GF-D8 (cell line): ENCODE measurements around the gene STARD13.
"Not testable (repeated sequence)": the region's sequence is repeated elsewhere in the genome, so short reads cannot be mapped to it uniquely, and the experiment has no call there.

Experiments
- DNase-seq: peaks from one replicate; lab custom pipeline; 2025; lab: John Stamatoyannopoulos, UW

The STARD13 gene

DNA sequence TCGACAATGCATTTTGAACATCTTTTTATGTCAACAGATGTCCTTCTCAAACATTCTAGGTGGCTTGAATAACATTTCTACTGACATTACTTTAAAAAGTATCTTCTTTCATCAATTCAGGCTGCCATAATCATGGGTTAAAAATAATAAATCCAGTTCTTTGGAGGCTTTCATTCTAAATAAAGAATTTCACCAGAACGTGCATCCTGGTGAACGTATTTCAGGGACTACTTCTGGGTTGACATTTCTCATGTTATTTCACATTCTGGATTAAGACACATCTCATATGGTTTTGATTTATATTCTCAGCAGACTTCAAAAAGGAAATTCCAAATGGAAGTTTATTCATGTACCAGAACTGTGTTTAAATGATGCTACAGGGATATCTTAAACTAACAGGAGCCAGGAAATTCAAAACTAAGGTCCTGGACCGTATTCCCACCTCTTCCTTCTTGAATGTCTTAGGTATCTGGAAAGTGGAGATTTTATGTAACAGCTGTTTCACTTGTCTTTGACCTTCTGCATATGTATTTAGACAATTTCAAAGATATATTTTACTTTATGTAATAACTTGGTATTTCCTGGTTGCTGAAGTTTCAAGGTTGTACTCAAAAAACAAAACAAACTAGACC, 107.2 kb downstream of the STARD13 start:
- no peak for DNase-seq

DNA sequence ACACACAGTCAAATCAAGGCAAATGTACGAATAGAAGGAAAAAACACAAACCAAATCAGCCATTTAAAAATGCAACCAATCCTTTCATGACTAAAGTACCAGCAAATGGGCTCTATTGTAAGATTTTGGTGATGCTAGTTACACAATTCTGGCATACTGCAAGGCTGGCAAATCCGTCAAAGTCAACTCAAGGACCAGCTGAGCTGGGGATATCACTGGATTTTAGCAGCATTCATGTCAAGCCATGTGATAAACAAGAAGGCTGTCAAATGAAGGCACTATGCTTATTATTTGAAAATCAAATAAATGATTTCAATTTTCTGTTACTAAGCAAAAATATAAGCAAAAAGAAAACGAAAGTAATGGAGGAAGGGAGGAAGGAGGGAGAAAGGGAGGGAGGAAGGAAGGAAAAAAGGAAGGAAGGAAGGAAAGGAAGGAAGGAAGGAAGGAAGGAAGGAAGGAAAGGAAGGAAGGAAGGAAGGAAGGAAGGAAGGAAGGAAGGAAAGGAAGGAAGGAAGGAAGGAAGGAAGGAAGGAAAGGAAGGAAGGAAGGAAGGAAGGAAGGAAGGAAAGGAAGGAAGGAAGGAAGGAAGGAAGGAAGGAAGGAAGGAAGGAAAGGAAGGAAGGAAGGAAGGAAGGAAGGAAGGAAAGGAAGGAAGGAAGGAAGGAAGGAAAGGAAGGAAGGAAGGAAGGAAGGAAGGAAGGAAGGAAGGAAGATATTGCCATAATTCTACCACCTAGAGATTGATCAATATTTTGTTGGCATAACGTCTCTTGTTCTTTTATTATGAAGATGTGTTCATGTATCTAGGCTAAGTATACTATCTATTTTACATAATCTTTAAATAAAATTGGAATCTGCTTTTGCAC, 108.0 kb downstream of the STARD13 start:
- DNase-seq: not testable (repeated sequence)

DNA sequence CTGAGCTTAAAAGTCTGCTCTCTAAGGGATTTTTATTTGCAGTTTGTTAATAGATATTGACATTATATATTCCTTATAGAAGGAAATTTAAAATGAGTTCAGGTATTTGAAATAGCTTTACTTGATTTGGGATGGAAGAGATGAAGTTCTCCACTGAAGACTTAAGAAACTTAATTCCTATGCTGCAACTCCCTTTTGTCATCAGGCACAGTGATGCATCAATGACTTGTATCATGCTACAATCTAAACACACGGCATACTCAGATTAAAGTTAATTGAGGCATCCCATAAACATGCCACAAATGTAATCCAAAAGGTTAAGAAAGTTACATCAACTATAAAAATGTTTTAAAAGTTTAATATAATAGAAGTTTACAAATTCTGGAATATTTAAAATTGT, 109.0 kb downstream of the STARD13 start:
- DNase-seq: no peak

DNA sequence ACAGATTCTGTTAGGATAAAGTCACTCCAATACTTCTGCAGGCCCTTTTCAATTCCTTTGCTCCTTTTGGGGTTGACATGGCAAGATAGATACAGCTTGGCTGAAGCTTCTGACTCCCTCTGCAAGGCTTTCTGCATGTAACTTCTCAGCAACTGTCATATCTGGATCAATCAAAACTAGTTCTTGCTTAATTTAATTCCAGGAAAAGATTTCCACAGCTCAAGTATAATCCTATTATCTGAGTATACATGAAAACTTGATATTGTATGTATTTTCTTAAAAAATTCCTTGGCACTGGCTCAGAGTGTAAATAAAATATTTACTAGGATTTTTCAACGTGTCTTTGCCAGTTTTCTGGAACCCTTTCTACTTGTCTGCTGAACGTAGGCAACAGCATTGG, 109.6 kb downstream of the STARD13 start:
- DNase-seq: no peak

DNA sequence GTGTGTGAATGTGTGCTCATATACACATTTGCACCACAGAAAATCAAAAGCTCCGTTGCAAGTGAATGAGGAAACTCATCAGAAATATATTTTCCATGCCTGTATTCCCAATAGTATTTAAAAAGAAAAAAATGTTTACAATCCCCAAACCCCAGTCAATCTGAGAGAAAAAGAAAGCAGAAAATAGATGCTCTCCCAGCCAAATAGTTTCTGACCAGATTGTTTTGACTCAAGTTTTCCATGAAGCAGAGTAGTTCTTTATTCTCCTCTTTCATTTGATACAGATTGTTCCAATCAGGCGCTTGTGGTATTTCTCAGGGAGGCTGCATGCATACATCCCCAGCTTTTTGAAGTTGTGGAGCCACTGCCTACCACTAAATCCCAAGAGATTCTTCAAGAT, 110.6 kb downstream of the STARD13 start:
- no peak for DNase-seq

DNA sequence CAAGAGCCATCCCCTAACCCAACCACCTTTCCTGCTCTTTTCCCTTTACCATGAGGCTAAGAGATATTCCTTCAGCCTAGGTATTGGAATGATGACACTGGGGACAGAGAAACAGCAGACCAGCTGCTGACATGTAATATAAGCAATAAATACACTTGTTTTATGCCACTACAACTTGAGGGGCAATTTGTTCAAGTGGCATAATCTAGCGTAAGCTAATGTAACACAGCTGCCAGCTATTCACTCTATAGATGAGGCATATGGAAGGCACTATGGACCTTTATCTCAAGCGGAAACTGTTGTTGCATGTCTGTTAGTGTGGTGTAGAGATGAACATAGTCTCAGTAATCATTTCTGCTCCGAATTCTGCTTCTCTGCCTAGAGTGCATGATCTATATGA, 111.1 kb downstream of the STARD13 start:
- DNase-seq: no peak

DNA sequence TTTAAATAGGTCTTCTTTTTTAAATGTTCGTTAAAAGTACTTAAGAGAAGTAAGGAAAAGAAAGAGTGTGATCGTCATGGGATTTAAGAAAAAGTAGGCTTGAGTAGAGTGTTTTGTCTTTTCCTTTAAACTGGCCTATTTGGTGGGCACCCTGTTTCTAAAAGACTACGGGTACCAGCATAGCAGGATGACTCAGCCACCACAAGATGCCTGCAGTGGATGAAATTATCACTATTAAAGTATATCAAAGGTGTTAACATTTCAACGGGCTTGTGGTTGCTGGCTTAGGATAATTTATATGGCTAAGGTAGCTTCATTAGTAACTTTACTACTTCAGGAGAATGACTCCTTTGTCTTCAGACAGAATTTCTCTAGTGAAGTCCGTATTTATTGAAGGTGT, 112.6 kb downstream of the STARD13 start:
- DNase-seq: no peak

DNA sequence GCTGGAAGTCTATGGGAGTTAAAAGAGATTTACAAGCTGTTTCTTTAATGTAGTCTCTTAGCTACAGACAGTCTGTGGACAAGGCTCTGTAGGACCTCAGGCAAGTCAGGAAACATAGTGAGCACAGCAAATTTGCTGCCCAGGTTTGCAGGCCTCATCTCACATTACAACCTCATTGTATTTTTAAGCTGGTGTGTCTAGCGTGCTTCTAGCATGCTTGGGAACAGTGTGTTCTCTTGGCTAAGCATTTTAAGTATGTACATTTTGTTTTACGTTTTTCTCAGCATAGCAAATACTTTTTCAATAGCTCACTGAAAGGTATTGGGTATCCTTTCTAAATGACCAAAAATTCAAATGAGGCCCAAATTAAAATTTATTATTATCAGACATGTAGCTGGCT, 113.2 kb downstream of the STARD13 start:
- no peak for DNase-seq

DNA sequence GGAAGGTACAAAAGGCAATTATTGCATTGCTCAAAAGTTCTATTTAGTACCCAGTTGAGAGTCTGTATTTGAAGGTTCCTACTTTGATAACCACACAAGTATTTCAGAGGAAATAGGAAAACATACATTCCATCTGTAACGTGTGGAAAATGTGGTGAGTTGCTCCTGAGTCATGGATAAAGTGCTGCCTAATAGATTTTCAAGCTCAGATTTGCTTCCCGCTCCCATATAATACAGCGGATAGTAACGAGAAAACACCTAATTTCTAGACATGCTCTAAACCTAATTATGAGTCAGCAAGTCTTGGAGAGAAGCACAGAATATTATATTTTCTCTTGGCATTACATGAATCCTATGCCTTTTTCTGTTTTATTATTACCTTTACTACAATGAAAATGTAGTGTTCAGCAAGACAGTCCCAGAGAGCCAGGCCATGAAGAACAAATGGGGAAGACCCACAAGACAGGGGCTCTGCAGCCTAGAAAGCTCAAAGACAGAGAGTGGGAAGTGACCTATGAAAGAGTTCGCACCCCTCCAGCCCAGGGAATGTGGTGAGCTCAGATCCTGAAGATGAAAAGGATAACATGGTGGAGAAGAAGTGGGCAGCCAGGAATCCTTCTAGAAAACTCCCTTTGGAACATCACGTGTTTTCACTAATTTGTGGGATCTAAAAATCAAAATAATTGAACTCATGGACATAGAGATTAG, 116.1 kb downstream of the STARD13 start:
- no peak for DNase-seq

DNA sequence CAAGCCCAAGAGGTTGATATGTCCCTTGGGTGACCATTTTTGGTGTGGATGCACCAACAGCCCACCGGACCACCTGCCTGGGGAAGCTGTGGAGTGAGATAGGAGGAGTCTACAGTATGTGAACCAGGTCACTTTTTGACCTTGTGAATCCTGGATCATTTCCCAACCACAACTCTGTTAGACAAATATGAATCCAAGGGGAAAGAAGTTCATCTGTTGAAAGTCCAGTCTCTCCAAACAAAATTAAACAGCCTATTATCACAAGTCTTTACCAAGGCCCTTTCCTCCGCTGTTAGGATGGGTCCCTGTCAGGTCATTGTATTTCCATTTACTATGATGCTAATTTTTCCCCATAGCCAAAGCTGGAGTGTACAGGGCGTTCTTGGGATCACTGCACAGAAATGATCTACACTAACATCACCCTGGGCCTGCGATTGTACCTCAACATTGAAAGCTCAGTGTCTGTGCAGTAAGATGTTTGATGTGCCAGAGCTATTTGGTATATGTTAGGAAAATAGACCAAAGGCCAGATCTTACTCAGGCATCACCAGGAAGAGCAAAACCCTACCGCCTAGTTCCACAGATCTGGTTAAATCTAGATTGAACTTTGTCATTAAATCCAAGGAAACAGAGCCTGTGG, 117.1 kb downstream of the STARD13 start:
- no peak for DNase-seq

DNA sequence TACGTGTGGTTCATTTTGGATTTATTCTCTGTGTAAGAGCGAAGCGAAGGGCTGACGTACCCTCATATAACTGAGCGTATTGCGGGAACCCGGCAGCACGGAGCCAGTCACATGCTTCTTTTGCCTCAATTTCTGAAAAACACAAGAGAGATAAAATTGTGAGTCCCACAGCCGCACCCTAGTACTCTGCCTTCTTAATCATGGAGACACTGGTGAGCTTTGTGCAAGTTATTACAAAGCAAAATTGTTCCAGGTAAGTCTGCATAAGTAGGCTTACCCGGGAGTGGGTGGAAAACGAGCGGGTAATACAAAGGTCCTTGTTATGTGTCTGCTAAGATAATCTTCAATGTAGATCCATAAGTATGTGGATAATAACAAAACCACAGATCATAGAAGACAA, 118.1 kb downstream of the STARD13 start:
- no peak for DNase-seq

DNA sequence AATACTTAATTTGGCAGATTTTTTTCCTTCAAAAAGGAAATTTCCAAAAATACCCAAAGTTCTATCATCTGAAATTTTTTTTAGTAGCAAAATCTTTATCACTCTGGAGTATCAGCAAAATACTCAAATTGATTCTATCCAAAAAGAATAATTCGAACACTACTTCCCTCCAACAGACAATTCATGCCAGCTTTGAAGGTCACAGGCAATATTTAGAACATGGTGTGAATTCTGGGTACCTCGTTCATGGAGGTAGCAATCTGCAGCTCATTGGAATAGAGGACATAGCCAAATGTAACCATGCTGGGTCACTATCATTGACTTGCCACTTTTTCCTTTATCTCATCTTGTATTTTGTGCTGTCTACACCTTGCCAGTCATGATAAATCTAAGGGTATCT, 119.8 kb downstream of the STARD13 start:
- DNase-seq: no peak

DNA sequence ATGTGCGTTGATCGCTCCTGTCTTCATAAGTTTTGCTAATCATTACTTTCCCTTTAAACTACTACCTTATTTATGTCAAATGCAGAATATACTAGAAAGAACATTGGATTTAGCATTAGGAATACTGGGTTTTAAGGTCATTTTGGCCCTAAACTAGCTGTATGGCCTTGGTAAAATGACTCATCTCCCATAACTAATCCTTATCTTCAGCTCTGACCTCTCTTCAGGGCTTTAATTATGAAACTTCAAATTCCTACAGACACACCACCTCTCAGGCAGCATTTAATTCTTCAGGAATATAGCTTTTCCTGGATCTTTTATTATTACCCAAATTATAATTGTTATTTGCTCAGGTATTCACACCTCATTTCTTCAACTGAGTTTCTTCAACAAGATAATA, 121.2 kb downstream of the STARD13 start:
- DNase-seq: no peak

DNA sequence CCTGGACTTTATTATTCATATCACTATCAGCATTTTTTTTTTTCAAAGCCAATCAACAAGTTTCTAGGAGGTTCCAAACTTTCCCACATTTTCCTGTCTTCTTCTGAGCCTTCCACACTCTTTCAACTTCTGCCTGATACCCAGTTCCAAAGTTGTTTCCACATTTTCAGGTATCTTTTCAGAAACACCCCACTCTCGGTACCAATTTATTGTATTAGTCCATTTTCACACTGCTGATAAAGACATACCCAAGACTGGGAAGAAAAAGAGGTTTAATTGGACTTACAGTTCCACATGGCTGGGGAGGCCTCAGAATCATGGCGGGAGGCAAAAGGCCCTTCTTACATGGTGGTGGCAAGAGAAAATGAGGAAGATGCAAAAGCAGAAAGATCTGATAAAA, 122.8 kb downstream of the STARD13 start:
- DNase-seq: not testable (repeated sequence)

DNA sequence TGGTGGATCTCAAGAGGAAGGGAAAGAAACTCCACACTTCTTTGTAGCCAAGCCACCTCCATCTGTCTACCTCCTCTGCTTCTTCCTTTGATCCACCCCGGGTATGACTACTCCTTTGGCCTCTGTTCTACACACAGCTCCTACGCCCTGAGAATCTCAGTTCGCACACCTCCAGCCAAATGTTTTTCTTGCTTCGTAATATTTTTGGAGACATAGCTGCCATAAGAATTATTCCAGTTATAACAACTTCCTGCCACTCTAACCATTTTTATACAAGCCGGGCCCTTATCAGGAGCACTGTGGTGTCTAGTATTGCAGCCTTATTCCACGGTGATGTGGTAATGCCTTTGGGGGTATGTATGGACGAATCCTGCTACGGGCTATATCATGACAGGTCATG, 126.7 kb downstream of the STARD13 start:
- no peak for DNase-seq

DNA sequence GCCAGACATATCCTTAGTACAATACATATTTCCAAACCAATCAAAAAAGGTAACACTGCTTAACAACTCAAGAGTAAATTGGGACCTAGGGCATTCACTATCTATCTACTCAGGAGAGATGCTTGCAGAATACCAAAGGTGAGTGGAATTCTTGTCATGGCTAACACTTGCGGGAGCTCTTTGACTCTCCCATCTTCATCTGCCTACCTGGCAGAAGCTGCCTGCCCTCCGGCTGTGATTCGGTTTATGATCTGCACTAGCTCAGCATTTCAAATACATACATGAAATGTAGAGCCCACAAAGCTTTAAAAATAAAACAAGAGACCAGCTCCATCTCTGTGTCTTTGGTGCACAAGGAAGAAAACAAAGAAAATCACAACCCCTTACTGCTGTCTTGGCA, 127.3 kb downstream of the STARD13 start:
- DNase-seq: no peak

DNA sequence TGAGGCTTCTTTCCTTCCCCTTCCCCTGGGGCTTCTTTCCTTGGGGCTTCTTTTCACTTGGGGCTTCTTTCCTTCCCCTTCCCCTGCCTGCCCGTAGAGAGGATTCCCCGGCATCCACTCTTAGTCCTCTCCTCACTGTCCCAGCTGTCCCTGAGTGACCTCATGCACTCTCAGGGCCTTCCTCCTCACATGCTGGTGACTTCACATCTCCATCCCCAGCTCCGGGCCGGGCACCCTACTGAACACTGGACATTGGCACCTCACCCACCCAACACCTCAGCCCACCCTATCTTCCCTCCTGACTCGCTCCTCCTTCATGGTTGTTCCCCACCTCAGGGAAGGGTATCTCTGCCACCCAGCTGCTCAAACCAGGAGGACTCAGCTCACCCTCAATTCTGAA, 130.6 kb downstream of the STARD13 start:
- no peak for DNase-seq

DNA sequence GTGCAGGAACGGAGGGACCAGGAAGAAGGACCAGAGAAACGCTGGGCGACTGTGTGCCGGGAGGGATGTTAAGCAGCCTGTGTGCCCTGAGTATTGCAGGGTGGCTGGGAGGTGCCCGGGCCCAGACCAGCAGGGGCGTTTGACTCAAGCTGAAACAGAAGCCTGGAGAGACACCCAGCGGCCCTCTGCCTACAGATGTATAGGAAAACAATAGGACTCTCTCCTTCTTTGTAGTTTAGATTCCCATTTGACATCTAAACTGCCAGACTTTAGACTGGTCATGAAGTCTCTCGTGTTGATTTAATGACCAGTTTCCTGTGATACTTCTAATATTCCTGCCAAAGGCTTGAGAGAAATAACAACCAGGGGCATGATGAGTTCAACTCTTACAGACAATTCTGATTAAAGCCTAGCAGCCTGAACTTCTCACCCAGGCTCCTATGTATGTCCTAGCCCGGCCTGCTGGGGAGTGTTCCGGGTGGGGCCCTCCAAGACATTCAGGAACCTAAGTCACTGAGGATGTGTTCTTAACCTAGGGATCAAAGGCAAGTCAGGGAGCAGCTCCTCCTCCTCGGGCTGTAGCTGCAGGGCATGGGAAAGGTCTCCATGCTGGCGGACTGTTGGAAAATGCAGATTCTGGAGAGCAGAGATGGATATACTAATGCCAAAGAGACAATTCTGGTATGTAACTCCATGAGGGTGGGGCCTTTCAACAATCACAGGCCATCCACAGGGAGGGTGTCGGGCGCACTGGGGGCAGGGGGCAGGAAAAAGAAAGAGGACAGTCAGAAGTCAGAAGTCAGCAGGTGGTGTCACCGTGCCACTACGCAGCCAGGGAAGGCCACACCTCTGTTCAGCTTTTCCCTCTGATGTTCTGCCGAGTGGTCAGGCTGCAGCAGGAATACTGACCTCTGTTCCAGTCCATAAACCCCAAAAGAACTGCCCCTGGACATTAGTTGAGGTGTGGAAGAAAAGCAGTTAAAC, 131.8 kb downstream of the STARD13 start:
- no peak for DNase-seq

DNA sequence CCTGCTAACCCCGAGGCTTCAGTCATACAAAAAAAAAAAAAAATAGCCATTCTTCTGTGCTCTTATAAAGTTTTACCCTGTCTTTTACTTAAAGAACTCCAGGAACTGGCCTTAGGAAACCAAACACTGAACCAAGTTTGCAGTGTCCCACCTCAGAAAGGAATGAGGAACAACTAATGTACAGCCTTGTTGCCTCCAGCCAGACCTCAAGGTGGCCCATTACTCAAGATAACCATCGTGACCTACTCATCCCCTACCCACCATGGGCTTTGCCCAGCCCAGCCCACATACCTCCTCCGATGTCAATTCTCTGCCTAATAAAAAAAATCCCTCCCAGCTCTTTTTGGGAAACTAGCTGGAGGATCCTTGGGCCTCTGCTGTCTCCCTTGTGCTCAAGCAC, 133.2 kb downstream of the STARD13 start:
- no peak for DNase-seq

DNA sequence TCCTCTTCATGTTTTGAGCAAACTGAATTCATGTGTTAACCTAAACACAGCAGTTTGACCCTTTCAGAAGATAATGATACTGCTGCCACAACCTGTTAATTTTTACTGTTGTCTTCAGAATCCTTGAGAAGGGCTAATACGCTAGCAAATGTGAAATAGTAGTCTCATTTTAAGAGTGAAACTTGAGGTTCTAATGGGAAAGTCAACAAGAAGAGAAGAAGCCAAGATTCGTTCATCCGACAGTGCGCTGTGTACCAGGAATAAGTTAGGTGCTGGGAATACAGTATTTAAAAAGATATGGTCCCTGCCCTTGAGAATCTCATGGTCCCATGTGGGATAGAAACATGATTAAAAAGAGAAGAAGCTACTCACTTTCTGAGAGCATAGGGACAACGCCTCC, 134.9 kb downstream of the STARD13 start:
- no peak for DNase-seq

DNA sequence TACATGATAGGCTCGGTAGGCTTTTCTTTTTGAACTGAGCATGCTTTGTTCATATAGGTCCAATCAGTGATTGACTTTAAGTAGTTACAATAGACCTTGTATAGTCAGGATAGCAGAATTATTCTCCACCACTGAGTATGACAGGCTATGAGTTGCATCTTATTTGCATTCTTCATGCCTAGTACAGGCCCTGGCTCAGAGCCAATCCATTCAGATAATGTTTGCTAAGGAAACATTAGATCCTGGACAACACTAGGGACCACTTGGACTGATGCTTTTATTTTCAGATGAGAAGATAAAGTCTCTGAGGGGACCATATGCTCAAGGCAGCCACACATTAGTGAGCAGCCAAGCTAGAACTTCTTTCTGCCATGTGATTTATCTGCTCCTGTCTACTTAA, 135.4 kb downstream of the STARD13 start:
- no peak for DNase-seq
